SK-N-SH treated with all-trans-retinoic acid at 6 μM for 48 hours (cell line): ENCODE measurements around the gene ERCC8.

Source experiments
- ATAC-seq: fragments of 200-7000 bp; cut with Tn5 transposase; 3 replicates; pipeline ENCODE4 v1.9.1; 2020; ENCODE audit warnings: mild to moderate bottlenecking, moderate library complexity
- BACH2 ChIP-seq: fragments of 250-450 bp; sonication (Bioruptor Pico); IDR thresholded peaks from 2 replicates; pipeline ENCODE4 v1.9.0; 2021; ENCODE audit warnings: mild to moderate bottlenecking, borderline replicate concordance
- CSDC2 ChIP-seq: fragments of 250-450 bp; sonication (Bioruptor Pico); IDR thresholded peaks from 2 replicates; pipeline ENCODE4 v1.5.0; 2020; ENCODE audit warnings: mild to moderate bottlenecking, moderate library complexity
- ESRRG ChIP-seq: fragments of 250-450 bp; sonication (Bioruptor Pico); IDR thresholded peaks from 2 replicates; pipeline ENCODE4 v1.6.1; 2021; ENCODE audit warnings: mild to moderate bottlenecking
- GLIS3 ChIP-seq: fragments of 250-450 bp; sonication (Bioruptor Pico); IDR thresholded peaks from 2 replicates; pipeline ENCODE4 v1.5.0; 2020; ENCODE audit warnings: mild to moderate bottlenecking, moderate library complexity
- ISL1 ChIP-seq: fragments of 250-450 bp; sonication (Bioruptor Pico); IDR thresholded peaks from 2 replicates; pipeline ENCODE4 v2.1.2; 2022; ENCODE audit warnings: mild to moderate bottlenecking, moderate library complexity
- OSR1 ChIP-seq: fragments of 250-450 bp; sonication (Bioruptor Pico); IDR thresholded peaks from 2 replicates; pipeline ENCODE4 v1.8.0; 2022; ENCODE audit warnings: moderate library complexity, mild to moderate bottlenecking, inconsistent platforms
- PPARA ChIP-seq: fragments of 250-450 bp; sonication (Bioruptor Pico); IDR thresholded peaks from 2 replicates; pipeline ENCODE4 v1.5.0; 2020; ENCODE audit warnings: mild to moderate bottlenecking, borderline replicate concordance
- RARB ChIP-seq: fragments of 250-450 bp; sonication (Bioruptor Pico); IDR thresholded peaks from 2 replicates; pipeline ENCODE4 v1.8.0; 2021; ENCODE audit warnings: mild to moderate bottlenecking, moderate library complexity
- SNAI2 ChIP-seq: fragments of 250-450 bp; sonication (Bioruptor Pico); IDR thresholded peaks from 2 replicates; pipeline ENCODE4 v1.5.0; 2020; ENCODE audit warnings: mild to moderate bottlenecking, moderate library complexity
- TCF4 ChIP-seq: fragments of 250-450 bp; sonication (Bioruptor Pico); IDR thresholded peaks from 2 replicates; pipeline ENCODE4 v1.8.0; 2021; ENCODE audit warnings: mild to moderate bottlenecking, moderate library complexity, borderline replicate concordance
- TOX ChIP-seq: fragments of 250-450 bp; sonication (Bioruptor Pico); IDR thresholded peaks from 2 replicates; pipeline ENCODE4 v1.8.0; 2021; ENCODE audit warnings: mild to moderate bottlenecking, moderate library complexity, borderline replicate concordance
- TSHZ2 ChIP-seq: fragments of 250-450 bp; sonication (Bioruptor Pico); IDR thresholded peaks from 2 replicates; pipeline ENCODE4 v1.5.0; 2020; ENCODE audit warnings: mild to moderate bottlenecking, moderate library complexity
- ZC3H10 ChIP-seq: fragments of 250-450 bp; sonication (Bioruptor Pico); IDR thresholded peaks from 2 replicates; pipeline ENCODE4 v1.5.1; 2021; ENCODE audit warnings: mild to moderate bottlenecking, moderate library complexity
- ZFP3 ChIP-seq: fragments of 250-450 bp; sonication (Bioruptor Pico); IDR thresholded peaks from 2 replicates; pipeline ENCODE4 v1.5.0; 2020; ENCODE audit warnings: mild to moderate bottlenecking, moderate library complexity
- ZFP30 ChIP-seq: fragments of 450-650 bp; formaldehyde crosslinking; IDR thresholded peaks from 2 replicates; pipeline ENCODE4 v1.5.0; 2022; ENCODE audit warnings: mild to moderate bottlenecking, moderate library complexity
- ZNF565 ChIP-seq: fragments of 450-650 bp; formaldehyde crosslinking; conservative IDR thresholded peaks from 2 replicates; pipeline ENCODE4 v1.5.0; 2020; ENCODE audit warnings: low read depth, mild to moderate bottlenecking, moderate library complexity
- ZNF8 ChIP-seq: fragments of 450-650 bp; formaldehyde crosslinking; IDR thresholded peaks from 2 replicates; pipeline ENCODE4 v1.5.0; 2020; ENCODE audit warnings: mild to moderate bottlenecking, moderate library complexity
- TF ChIP-seq, protein P1 (sequence below): fragments of 250-450 bp; sonication (Bioruptor Pico); IDR thresholded peaks from 2 replicates; pipeline ENCODE4 v1.5.1; 2020; ENCODE audit warnings: low read depth, mild to moderate bottlenecking, moderate library complexity
- TF ChIP-seq, protein P2 (sequence below): fragments of 250-450 bp; sonication (Bioruptor Pico); IDR thresholded peaks from 2 replicates; pipeline ENCODE4 v1.5.1; 2021; ENCODE audit warnings: mild to moderate bottlenecking, moderate library complexity
- TF ChIP-seq, protein P3 (sequence below): fragments of 250-450 bp; sonication (Bioruptor Pico); IDR thresholded peaks from 2 replicates; pipeline ENCODE4 v1.8.0; 2021; ENCODE audit warnings: low read depth, mild to moderate bottlenecking, moderate library complexity, borderline replicate concordance
- TF ChIP-seq, protein P4 (sequence below): fragments of 250-450 bp; sonication (Bioruptor Pico); IDR thresholded peaks from 2 replicates; pipeline ENCODE4 v1.8.0; 2020; ENCODE audit warnings: mild to moderate bottlenecking, moderate library complexity, borderline replicate concordance

The ERCC8 gene

DNA sequence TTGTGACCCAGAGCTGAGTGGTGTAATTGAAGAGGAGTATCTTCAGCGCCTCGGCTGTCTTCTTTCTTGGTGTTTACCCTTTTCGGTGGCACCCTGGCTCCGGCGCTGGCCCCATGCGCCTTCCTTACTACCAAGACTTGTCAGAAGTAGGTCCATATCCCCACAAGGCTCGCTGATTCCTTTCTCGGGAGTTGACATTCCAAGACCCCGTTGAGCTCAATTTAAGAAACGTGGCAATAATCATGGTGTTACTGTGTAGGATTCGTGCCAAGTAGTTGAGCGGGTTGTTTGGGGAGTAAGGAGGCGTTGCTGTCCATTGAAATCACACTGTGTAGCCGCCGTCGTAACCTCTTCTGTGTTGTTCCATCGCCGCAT lies 930 bp upstream of the ERCC8 start:
- TF ChIP-seq ZC3H10 (CRISPR knock-in tag) = no peak
- no peak for TF ChIP-seq ESRRG (CRISPR knock-in tag)
- TF ChIP-seq, protein P1, sequence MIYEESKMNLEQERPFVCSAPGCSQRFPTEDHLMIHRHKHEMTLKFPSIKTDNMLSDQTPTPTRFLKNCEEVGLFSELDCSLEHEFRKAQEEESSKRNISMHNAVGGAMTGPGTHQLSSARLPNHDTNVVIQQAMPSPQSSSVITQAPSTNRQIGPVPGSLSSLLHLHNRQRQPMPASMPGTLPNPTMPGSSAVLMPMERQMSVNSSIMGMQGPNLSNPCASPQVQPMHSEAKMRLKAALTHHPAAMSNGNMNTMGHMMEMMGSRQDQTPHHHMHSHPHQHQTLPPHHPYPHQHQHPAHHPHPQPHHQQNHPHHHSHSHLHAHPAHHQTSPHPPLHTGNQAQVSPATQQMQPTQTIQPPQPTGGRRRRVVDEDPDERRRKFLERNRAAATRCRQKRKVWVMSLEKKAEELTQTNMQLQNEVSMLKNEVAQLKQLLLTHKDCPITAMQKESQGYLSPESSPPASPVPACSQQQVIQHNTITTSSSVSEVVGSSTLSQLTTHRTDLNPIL (CRISPR knock-in tag) = no peak
- TF ChIP-seq ZFP30 (CRISPR knock-in tag) = no peak
- TF ChIP-seq, protein P2, sequence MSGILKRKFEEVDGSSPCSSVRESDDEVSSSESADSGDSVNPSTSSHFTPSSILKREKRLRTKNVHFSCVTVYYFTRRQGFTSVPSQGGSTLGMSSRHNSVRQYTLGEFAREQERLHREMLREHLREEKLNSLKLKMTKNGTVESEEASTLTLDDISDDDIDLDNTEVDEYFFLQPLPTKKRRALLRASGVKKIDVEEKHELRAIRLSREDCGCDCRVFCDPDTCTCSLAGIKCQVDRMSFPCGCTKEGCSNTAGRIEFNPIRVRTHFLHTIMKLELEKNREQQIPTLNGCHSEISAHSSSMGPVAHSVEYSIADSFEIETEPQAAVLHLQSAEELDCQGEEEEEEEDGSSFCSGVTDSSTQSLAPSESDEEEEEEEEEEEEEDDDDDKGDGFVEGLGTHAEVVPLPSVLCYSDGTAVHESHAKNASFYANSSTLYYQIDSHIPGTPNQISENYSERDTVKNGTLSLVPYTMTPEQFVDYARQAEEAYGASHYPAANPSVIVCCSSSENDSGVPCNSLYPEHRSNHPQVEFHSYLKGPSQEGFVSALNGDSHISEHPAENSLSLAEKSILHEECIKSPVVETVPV (CRISPR knock-in tag) = no peak
- TF ChIP-seq ZNF565 (CRISPR knock-in tag) = no peak
- TF ChIP-seq OSR1 (CRISPR knock-in tag) = no peak
- TF ChIP-seq TSHZ2 (CRISPR knock-in tag) = no peak
- TF ChIP-seq ZNF8 (CRISPR knock-in tag) = no peak
- no peak for TF ChIP-seq CSDC2 (CRISPR knock-in tag)
- TF ChIP-seq, protein P3, sequence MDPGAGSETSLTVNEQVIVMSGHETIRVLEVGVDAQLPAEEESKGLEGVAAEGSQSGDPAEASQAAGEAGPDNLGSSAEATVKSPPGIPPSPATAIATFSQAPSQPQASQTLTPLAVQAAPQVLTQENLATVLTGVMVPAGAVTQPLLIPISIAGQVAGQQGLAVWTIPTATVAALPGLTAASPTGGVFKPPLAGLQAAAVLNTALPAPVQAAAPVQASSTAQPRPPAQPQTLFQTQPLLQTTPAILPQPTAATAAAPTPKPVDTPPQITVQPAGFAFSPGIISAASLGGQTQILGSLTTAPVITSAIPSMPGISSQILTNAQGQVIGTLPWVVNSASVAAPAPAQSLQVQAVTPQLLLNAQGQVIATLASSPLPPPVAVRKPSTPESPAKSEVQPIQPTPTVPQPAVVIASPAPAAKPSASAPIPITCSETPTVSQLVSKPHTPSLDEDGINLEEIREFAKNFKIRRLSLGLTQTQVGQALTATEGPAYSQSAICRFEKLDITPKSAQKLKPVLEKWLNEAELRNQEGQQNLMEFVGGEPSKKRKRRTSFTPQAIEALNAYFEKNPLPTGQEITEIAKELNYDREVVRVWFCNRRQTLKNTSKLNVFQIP (CRISPR knock-in tag) = no peak
- no peak for TF ChIP-seq ZFP3 (CRISPR knock-in tag)
- TF ChIP-seq ISL1 (CRISPR knock-in tag) = no peak
- no peak for TF ChIP-seq GLIS3 (CRISPR knock-in tag)
- no peak for TF ChIP-seq RARB (CRISPR knock-in tag)
- no peak for TF ChIP-seq PPARA
- TF ChIP-seq SNAI2 (CRISPR knock-in tag) = no peak
- TF ChIP-seq, protein P4, sequence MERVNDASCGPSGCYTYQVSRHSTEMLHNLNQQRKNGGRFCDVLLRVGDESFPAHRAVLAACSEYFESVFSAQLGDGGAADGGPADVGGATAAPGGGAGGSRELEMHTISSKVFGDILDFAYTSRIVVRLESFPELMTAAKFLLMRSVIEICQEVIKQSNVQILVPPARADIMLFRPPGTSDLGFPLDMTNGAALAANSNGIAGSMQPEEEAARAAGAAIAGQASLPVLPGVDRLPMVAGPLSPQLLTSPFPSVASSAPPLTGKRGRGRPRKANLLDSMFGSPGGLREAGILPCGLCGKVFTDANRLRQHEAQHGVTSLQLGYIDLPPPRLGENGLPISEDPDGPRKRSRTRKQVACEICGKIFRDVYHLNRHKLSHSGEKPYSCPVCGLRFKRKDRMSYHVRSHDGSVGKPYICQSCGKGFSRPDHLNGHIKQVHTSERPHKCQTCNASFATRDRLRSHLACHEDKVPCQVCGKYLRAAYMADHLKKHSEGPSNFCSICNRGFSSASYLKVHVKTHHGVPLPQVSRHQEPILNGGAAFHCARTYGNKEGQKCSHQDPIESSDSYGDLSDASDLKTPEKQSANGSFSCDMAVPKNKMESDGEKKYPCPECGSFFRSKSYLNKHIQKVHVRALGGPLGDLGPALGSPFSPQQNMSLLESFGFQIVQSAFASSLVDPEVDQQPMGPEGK (CRISPR knock-in tag) = no peak
- ATAC-seq = peak; percentile 57

DNA sequence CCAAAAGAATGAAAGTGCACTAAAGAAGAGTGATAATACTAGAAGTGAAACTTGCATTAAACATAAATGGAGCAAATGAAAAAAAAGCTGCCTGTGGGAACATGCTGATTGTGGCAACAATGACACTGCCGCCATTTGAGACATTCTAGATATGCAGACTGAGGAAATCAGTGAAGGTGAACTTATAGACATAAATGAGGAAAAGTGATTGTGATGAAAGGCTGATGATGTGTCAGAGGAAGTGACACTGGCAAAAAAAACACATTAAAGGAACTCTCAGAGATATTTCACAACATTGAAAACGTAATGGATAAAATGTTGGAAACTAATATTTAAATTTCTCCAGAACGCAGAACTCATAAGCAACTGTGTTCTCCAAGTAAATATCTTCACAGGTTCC lies 1.2 kb downstream of the ERCC8 start:
- no peak for ATAC-seq
- no peak for TF ChIP-seq OSR1 (CRISPR knock-in tag)
- TF ChIP-seq TCF4 = no peak

GRCh38 chr5:60929024-60929423 lies 15.8 kb downstream of the ERCC8 start:
- no peak for ATAC-seq
- no peak for TF ChIP-seq TOX (CRISPR knock-in tag)
- no peak for TF ChIP-seq ZNF565 (CRISPR knock-in tag)
- no peak for TF ChIP-seq BACH2 (CRISPR knock-in tag)
- no peak for TF ChIP-seq PPARA
- TF ChIP-seq TCF4 = no peak
- TF ChIP-seq, protein P1 (CRISPR knock-in tag) = no peak
- no peak for TF ChIP-seq ZNF8 (CRISPR knock-in tag)
- TF ChIP-seq RARB (CRISPR knock-in tag) = no peak
- no peak for TF ChIP-seq GLIS3 (CRISPR knock-in tag)
